Activated gamma-delta T cell treated with anti-CD3 and anti-CD28 coated beads, Interleukin-2, amount 50 U/mL, for 16 hours (primary cell): ENCODE data around the gene OR4B1.

Experiments used
- DNase-seq: peaks from one replicate; pipeline ENCODE4 v3.0.0-alpha.2; 2020; ENCODE audit warnings: low read depth

OR4B1 gene

GRCh38 chr11:48263423-48263911 is 46.9 kb downstream of the OR4B1 start, which contains the start of gene OR4X1:
OR4X1 (plus strand) TSS chr11:48263861; CDS start chr11:48263861, 0 bp downstream.
- no peak for DNase-seq
